Right lobe of liver (tissue), 4 donors: ENCODE data around the gene FAAH.

ENCODE experiments used
- CTCF ChIP-seq, 4 donors: fragments of 200-600 bp in 3 of 4; fragments of 450-650 bp in 1 of 4; IDR thresholded peaks; one replicate each; pipeline versions ENCODE4 v1.5.1 to v1.8.0; 2016 to 2022; ENCODE audit warnings: antibody characterized with exemption in 4 of 4, mild to moderate bottlenecking in 2 of 4
- POLR2A ChIP-seq: fragments of 450-650 bp; IDR thresholded peaks from one replicate; pipeline ENCODE4 v1.6.1; 2017; ENCODE audit warnings: antibody characterized with exemption, mild to moderate bottlenecking
- donor health status: DM: no; HTN: no; CAD: no.
- donor health status: DM: no; HTN: no; CAD: no.
- donor health status: DM: no; HTN: yes; CAD: no.

- TF ChIP-seq CTCF (IDR thresholded peaks at IDR 0.05) (no peak), POLR2A (no peak)
Measured at GRCh38 chr1:46444466-46444865, 50.3 kb downstream of the FAAH start.
